NT2/D1 (cell line): ENCODE results near the gene ACVR1C.

Experiments
- DNase-seq: peaks from one replicate; pipeline ENCODE4 v3.0.0-alpha.2; 2011; ENCODE audit warnings: low read depth, low spot score
- H3K27me3 ChIP-seq: 2 replicates; pipeline ENCODE4 v1.6.0; 2011; ENCODE audit warnings: mild to moderate bottlenecking; ENCODE audit not compliant: insufficient read length, insufficient read depth
- H3K36me3 ChIP-seq: 2 replicates; pipeline ENCODE4 v1.6.1; 2011; ENCODE audit warnings: mild to moderate bottlenecking, low read length, mixed read lengths; ENCODE audit not compliant: insufficient read depth, insufficient read length
- H3K4me1 ChIP-seq: 2 replicates; pipeline ENCODE4 v1.5.1; 2011; ENCODE audit not compliant: insufficient read depth, insufficient read length
- H3K4me3 ChIP-seq: 2 replicates; pipeline ENCODE4 v1.5.1; 2011; ENCODE audit warnings: low read depth; ENCODE audit not compliant: insufficient read length
- H3K9ac ChIP-seq: 2 replicates; pipeline ENCODE4 v1.6.0; 2011; ENCODE audit warnings: low read depth; ENCODE audit not compliant: insufficient read length
- H3K9me3 ChIP-seq: 2 replicates; pipeline ENCODE4 v1.5.1; 2011; ENCODE audit warnings: mild to moderate bottlenecking, low read length; ENCODE audit not compliant: insufficient read depth
- SUZ12 ChIP-seq: IDR thresholded peaks from 2 replicates; pipeline ENCODE4 v1.6.1; 2011; ENCODE audit not compliant: insufficient read length, insufficient read depth; ENCODE audit errors: extremely low read depth
- YY1 ChIP-seq: IDR thresholded peaks from 2 replicates; pipeline ENCODE4 v1.6.1; 2011; ENCODE audit not compliant: insufficient read length, insufficient read depth
- ZNF274 ChIP-seq: IDR thresholded peaks from 2 replicates; pipeline ENCODE4 v1.6.1; 2011; ENCODE audit warnings: mild to moderate bottlenecking, low read depth, low read length

ACVR1C gene

DNA sequence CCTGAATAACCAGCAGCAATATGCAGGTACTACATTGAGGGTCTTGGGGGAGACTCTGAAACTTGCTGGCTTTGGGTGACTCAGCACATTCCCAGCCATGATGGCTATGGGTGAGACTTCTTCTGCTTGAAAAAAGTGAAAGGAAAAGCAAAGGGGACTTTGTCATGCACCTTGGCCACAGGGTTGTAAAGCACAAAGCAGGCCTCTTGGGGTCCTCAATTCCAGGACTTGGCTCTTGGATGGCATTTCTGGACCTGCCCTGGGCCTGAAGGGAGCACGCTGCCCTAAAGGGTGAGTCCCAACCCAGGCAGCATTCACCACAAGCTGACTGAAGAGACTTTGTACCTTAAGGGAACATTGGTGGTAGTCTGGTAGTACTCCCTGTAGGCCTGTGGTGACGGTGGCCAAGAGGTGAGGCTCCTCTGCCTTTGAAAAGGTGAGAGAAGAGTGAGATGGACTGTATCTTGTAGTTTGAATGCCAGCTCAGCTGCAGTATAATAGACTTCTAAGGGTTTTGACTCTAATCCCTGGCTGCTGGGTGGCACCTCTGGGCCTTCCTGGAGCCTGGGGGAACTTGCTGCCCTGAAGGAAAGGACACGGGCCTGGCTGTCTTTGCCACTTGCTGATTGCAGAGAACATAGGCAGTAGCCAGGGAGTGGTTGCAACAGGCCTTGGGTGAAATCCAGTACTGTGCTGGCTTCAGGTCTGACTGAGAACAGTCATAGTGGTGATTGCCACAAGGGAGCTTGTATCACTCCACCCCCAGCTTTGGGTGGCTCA lies 148.3 kb downstream of the ACVR1C start:
- Histone ChIP-seq H3K4me3 (no peak overlapping the region), H3K9ac (no peak overlapping the region)
- no peak for DNase-seq

DNA sequence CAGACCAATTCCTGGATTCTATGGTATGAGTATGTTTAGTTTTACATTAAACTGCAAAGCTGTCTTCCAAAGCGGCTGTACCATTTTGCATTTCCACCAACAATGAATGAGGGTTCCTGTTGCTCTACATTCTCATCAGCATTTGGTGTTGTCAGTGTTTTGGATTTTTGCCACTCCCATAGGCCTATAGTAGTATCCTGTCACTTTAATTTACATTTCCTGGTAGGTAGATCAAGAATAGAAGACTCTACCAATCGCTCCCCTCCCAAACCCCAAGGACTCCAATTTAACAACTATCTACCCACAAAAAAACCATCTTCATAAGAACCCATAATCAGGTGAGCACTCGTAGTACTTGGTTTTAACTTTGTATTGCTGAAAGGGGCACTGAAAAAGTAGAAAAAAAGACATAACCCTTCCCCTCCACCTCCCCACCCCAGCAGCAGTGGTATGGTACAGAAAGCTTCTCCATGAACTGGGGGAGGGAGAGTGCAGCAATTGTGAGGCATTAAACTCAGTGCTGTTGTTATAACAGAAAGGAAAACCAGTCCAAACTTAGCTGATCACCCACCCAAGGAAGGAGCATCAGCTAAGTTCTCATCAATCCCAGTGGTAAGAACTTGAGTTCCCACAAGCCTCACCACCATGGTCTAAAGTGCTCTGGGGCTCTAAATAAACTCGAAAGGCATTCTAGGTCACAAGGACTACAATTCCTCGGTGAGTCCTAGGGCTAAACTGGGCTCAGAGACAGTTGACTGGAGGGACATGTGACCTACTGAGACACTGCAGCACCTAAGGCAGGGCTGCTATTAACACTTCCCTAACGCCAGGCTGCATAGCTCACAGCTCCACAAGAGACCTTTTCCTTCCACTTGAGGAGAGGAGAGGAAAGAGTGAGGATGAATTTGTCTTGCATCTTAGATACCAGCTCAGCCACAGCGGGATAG lies 149.3 kb downstream of the ACVR1C start:
- no peaks in the 10 kb centered on the region for H3K27me3 ChIP-seq
- H3K9me3 ChIP-seq: no peaks in the 10 kb centered on the region
- DNase-seq: no peak
- TF ChIP-seq YY1 (no peak), ZNF274 (no peak), SUZ12 (no peak)
- no peaks in the 10 kb centered on the region for H3K4me1 ChIP-seq
- H3K36me3 ChIP-seq: no peaks in the 10 kb centered on the region
- H3K9ac ChIP-seq: no peak overlapping the region
- H3K4me3 ChIP-seq: no peak overlapping the region

More for the DNA sequence above, 148.3 kb downstream of the ACVR1C start:
- Histone ChIP-seq H3K36me3 (no peaks in the 10 kb centered on the region), H3K4me1 (no peaks in the 10 kb centered on the region), H3K27me3 (no peaks in the 10 kb centered on the region), H3K9me3 (no peaks in the 10 kb centered on the region)
- TF ChIP-seq SUZ12 (no peak), ZNF274 (no peak), YY1 (no peak)

DNA sequence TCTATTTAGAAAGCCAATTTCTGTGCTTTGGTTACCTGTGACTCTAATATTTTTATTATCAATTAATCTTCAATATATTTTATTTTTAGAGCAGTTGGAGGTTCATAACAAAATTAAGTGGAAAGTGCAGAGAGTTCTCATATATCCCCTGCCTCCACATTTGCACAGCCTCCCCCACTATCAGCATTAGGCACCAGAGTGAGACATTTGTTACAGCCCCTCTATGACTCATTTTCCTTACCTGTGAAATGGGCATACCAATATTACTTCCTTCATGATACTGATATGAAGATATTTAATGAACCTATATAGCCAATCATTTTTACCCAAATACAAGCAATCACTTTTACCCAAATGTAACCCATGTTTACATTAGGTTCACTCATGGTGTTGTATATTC lies 150.7 kb downstream of the ACVR1C start:
- H3K9me3 ChIP-seq: no peaks in the 10 kb centered on the region
- no peak for TF ChIP-seq ZNF274

DNA sequence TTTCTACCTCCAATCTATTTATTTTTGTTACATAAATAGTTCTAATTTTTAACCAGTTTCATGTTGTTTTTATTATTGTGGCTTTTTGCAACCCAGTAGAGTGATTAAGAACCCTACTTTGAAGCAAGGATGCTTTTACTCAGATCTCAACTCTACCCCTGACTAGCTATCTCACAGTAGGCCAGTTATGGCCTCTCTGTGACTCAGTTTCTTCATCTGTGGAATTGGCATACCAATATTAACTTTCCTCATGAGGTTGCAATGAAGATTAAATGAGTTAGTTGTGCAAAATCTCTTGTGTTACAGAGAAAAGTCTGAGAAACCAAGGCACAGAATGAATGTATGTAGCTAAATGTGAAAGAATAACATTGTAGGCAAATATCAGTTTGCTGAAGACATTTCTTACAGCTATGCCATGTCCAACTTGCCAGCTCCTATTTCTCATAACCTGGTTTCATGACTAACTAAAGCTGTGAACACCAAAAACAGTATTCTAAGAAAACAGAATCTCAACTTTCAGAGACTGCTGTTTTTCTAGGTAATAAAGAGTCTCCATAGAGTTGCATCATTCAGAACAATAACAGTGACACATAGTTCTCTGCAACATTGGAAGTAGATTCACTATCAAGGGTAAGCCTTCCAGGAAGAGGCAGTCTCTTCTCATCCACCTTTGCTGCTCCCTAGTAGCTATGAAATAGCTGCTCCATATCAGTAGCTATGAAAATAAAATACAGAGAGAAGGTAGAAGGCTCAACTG lies 151.5 kb downstream of the ACVR1C start:
- Histone ChIP-seq H3K9me3 (no peaks in the 10 kb centered on the region), H3K4me1 (no peaks in the 10 kb centered on the region), H3K9ac (no peak overlapping the region), H3K27me3 (no peaks in the 10 kb centered on the region), H3K4me3 (no peak overlapping the region), H3K36me3 (no peaks in the 10 kb centered on the region)
- no peak for TF ChIP-seq ZNF274
- no peak for TF ChIP-seq YY1
- TF ChIP-seq SUZ12: no peak
- no peak for DNase-seq

More for the DNA sequence above, 150.7 kb downstream of the ACVR1C start:
- Histone ChIP-seq H3K36me3 (no peaks in the 10 kb centered on the region), H3K4me3 (no peak overlapping the region), H3K9ac (no peak overlapping the region), H3K4me1 (no peaks in the 10 kb centered on the region), H3K27me3 (no peaks in the 10 kb centered on the region)
- no peak for DNase-seq
